LNCAP (cell line): Measurements from ENCODE around the gene DHRS13.

Experiments used
- CTCF ChIP-seq: fragments of 450-650 bp; IDR thresholded peaks from 2 replicates; pipeline ENCODE4 v1.5.1; 2017; ENCODE audit warnings: mild to moderate bottlenecking

The DHRS13 gene

GRCh38 chr17:28948873-28949184 is 46.0 kb upstream of the DHRS13 start:
- TF ChIP-seq CTCF, result no peak

- TF ChIP-seq CTCF, result no peak
These were observed 45.5 kb upstream of the DHRS13 start for GRCh38 chr17:28948342-28948741.

- TF ChIP-seq CTCF, result no peak
These were observed 44.8 kb upstream of the DHRS13 start for GRCh38 chr17:28947639-28948038.

- TF ChIP-seq CTCF, result no peak
These were observed 43.4 kb upstream of the DHRS13 start for GRCh38 chr17:28946239-28946638.

GRCh38 chr17:28944862-28945741 is 42.2 kb upstream of the DHRS13 start:
- no peak for TF ChIP-seq CTCF

GRCh38 chr17:28944343-28944742 is 41.5 kb upstream of the DHRS13 start:
- TF ChIP-seq CTCF, result no peak

- TF ChIP-seq CTCF, result no peak
These were observed 40.0 kb upstream of the DHRS13 start for GRCh38 chr17:28942925-28943324.

GRCh38 chr17:28941251-28941650 is 38.4 kb upstream of the DHRS13 start:
- TF ChIP-seq CTCF, result no peak
